K562 (cell line): ENCODE data around the gene IPO9. TPM values are rescaled to one million over a fixed set of nuclear protein-coding genes. Genes with fewer than 3 reads are reported as not detected.
A peak's percentile ranks its signal among the peaks of the same experiment; 100 is the strongest.

Experiments
- ATAC-seq: fragments of 200-7000 bp; cut with Tn5 transposase; 3 replicates; pipeline ENCODE4 v1.9.1; 2020; ENCODE audit warnings: moderate library complexity
- BruUV-seq: library from RNA; stranded (reverse); fragments of 400-500 nt; replicated peaks from 2 replicates; lab custom pipeline; 2021; lab: Mats Ljungman, UMichigan
- CTCF ChIA-PET: fragments of 300-600 bp; formaldehyde crosslinking; extraction: SDS; loops from one replicate; lab custom pipeline; 2021; ENCODE audit warnings: low intra/inter-chr PET ratio; lab: Yijun Ruan, JAX
- POLR2A ChIA-PET: fragments of 300-600, 350-650 bp; sonication (Branson Sonifier 250); formaldehyde crosslinking; extraction: SDS; loops from one replicate; lab custom pipeline; 2021; ENCODE audit warnings: antibody characterized with exemption, inconsistent platforms; lab: Yijun Ruan, JAX
- DNase-seq, 4 experiments: peaks; one replicate each; pipeline versions ENCODE4 v3.0.0 to v3.0.0-alpha.2; 2011 to 2018; ENCODE audit warnings: low spot score in 3 of 4, mixed read lengths in 3 of 4; ENCODE audit errors: extremely low read depth in 1 of 4
- FAIRE-seq: peaks from 2 replicates; lab custom pipeline; 2011; peaks lifted over from hg19 to GRCh38; lab: Jason Lieb, UNC
- H2AFZ ChIP-seq: 2 replicates; pipeline ENCODE4 v1.6.0; 2011; ENCODE audit warnings: low read depth, low read length, control low read depth, inconsistent platforms
- H3K27ac ChIP-seq: fragments of 200-600 bp; 3 replicates; pipeline ENCODE4 v1.8.0; 2011; ENCODE audit warnings: low read depth, mild to moderate bottlenecking, control low read depth, inconsistent platforms, low read length, moderate library complexity, mixed read lengths; ENCODE audit errors: extremely low read depth
- H3K27me3 ChIP-seq, 2 experiments: fragments of 300-600 bp in 1 of 2; 2 replicates in 1 of 2; 3 replicates in 1 of 2; pipeline versions ENCODE4 v1.6.0 to v1.8.0; 2011; ENCODE audit warnings: inconsistent platforms in 2 of 2, low read length in 2 of 2, mild to moderate bottlenecking in 1 of 2, mixed read lengths in 1 of 2, moderate library complexity in 1 of 2; ENCODE audit not compliant: control insufficient read depth in 2 of 2, insufficient read depth in 2 of 2
- H3K36me3 ChIP-seq: fragments of 300-600 bp; 3 replicates; pipeline ENCODE4 v1.8.0; 2011; ENCODE audit warnings: mild to moderate bottlenecking, low read length, inconsistent platforms; ENCODE audit not compliant: control insufficient read depth, insufficient read depth
- H3K4me1 ChIP-seq, 2 experiments: fragments of 200-600 bp in 1 of 2; replicated peaks in 1 of 2; 2 replicates in 1 of 2; 3 replicates in 1 of 2; pipeline versions ENCODE4 v1.5.1 to v1.8.0; 2011; ENCODE audit warnings: inconsistent platforms in 2 of 2, low read length in 2 of 2, mild to moderate bottlenecking in 1 of 2, mixed read lengths in 1 of 2, moderate library complexity in 1 of 2; ENCODE audit not compliant: control insufficient read depth in 2 of 2, insufficient read depth in 2 of 2
- H3K4me2 ChIP-seq: 2 replicates; pipeline ENCODE4 v1.6.1; 2011; ENCODE audit warnings: low read length, control low read depth, inconsistent platforms, mixed read lengths; ENCODE audit not compliant: insufficient read depth
- H3K4me3 ChIP-seq: fragments of 200-600 bp; sonication (generic), shearing (Covaris generic); 2 replicates; pipeline ENCODE4 v1.5.1; 2016; ENCODE audit warnings: control low read depth, inconsistent platforms
- H3K79me2 ChIP-seq: fragments of 200-600 bp; 3 replicates; pipeline ENCODE4 v1.8.0; 2011; ENCODE audit warnings: low read length, inconsistent platforms; ENCODE audit not compliant: control insufficient read depth, insufficient read depth
- H3K9ac ChIP-seq, 2 experiments: 2 replicates each; pipeline versions ENCODE4 v1.6.0 to v1.6.1; 2011; ENCODE audit warnings: low read depth in 2 of 2, low read length in 2 of 2, control low read depth in 1 of 2, inconsistent platforms in 1 of 2, mild to moderate bottlenecking in 1 of 2, mixed read lengths in 1 of 2; ENCODE audit not compliant: insufficient read depth in 1 of 2
- H3K9me1 ChIP-seq: one replicate; pipeline ENCODE4 v1.6.0; 2011; ENCODE audit warnings: inconsistent platforms, mild to moderate bottlenecking, low read length, moderate library complexity; ENCODE audit not compliant: control insufficient read depth, insufficient read depth
- H3K9me3 ChIP-seq: replicated peaks from 2 replicates; pipeline ENCODE4 v1.5.1; 2011; ENCODE audit warnings: low read depth, low read length, inconsistent platforms; ENCODE audit not compliant: control insufficient read depth, insufficient read depth
- H4K20me1 ChIP-seq: replicated peaks from 2 replicates; pipeline ENCODE4 v1.6.1; 2011; ENCODE audit warnings: low read length, inconsistent platforms, mixed read lengths; ENCODE audit not compliant: control insufficient read depth, insufficient read depth
- LEF1 ChIP-seq: fragments of 450-650 bp; IDR thresholded peaks from 2 replicates; pipeline ENCODE4 v1.6.1; 2016; ENCODE audit warnings: mild to moderate bottlenecking
- RAD21 ChIP-seq, 2 experiments: fragments of 250-450 bp in 1 of 2; fragments of 450-650 bp in 1 of 2; sonication (Bioruptor Pico) in 1 of 2; formaldehyde crosslinking in 1 of 2; IDR thresholded peaks in 1 of 2; conservative IDR thresholded peaks in 1 of 2; 2 replicates each; pipeline versions ENCODE4 v1.4.0 to v1.8.0; 2020 to 2022; ENCODE audit warnings: mild to moderate bottlenecking in 2 of 2, moderate library complexity in 1 of 2
- RFX5 ChIP-seq: IDR thresholded peaks from 2 replicates; pipeline ENCODE4 v1.6.1; 2011; ENCODE audit warnings: low read depth, mild to moderate bottlenecking, improper control_type of control experiment, low read length
- SAFB ChIP-seq: fragments of 200-400 bp; formaldehyde crosslinking; IDR thresholded peaks from 2 replicates; pipeline ENCODE4 v1.6.1; 2017; ENCODE audit warnings: low read depth, low read length, borderline replicate concordance
- ZC3H8 ChIP-seq: fragments of 450-650 bp; IDR thresholded peaks from 2 replicates; pipeline ENCODE4 v1.6.1; 2017
- WGBS: fragments of 100-300 bp; shearing (Covaris generic); methylation state at CpG from one replicate; pipeline ENCODE4 v1.1.6; 2016; ENCODE audit warnings: low coverage, mixed read lengths; ENCODE audit not compliant: insufficient coverage; ENCODE audit errors: missing lambda C conversion rate; 5-methylcytosine and 5-hydroxymethylcytosine counted together
- in situ Hi-C: fragments of 300-500 bp; cut with MboI; formaldehyde crosslinking; loops from 4 replicates; pipeline ENCODE4 v1.15.0; 2018; ENCODE audit warnings: inconsistent platforms, mixed read lengths
- intact Hi-C: fragments of 100-400 bp; cut with micrococcal nuclease; formaldehyde crosslinking; loops from 2 replicates; pipeline ENCODE4 v1.14.2; 2022
- polyA plus RNA-seq, 8 experiments: library from polyadenylated mRNA; depleted of rRNA in 4 of 8; stranded (reverse) in 5 of 8; unstranded in 3 of 8; fragments of >200 nt; fragmentation: Nextera tagmentation in 2 of 8; fragmentation: Illumina TruSeq in 1 of 8; extraction: Ambion mirVana in 2 of 8; extraction: Trizol in 1 of 8; gene quantifications; 2 replicates each; pipeline versions ENCODE4 v1.2.1 to v1.2.3, GENCODE V29; 2011 to 2014; ENCODE audit warnings: inconsistent platforms in 1 of 8, missing spikeins in 1 of 8
- total RNA-seq, 7 experiments: library from RNA; depleted of rRNA in 6 of 7; stranded (reverse); fragments of >200 nt in 6 of 7; fragmentation: Illumina TruSeq in 2 of 7; extraction: Trizol in 2 of 7; gene quantifications; 2 replicates each; pipeline versions ENCODE4 v1.2.1 to v1.2.3, GENCODE V29; 2011 to 2021; ENCODE audit warnings: low replicate concordance in 1 of 7
- TF ChIP-seq, protein P1 (sequence below), 3 experiments: IDR thresholded peaks in 2 of 3; conservative IDR thresholded peaks in 1 of 3; 2 replicates each; pipeline ENCODE4 v1.5.1; 2011 to 2012; ENCODE audit warnings: low read length in 3 of 3, mild to moderate bottlenecking in 3 of 3, control low read depth in 2 of 3, improper control_type of control experiment in 1 of 3, inconsistent platforms in 1 of 3, low read depth in 1 of 3, mixed read lengths in 1 of 3, moderate library complexity in 1 of 3; ENCODE audit not compliant: insufficient read depth in 2 of 3
- TF ChIP-seq, protein P2 (sequence below): sonication (generic); formaldehyde crosslinking; IDR thresholded peaks from 2 replicates; pipeline ENCODE4 v1.9.0; 2022; ENCODE audit warnings: mild to moderate bottlenecking, missing genetic modification reagents

IPO9 gene
- total and polyA plus RNA-seq, 9 of the 15 experiments (the other 6 are each of a cell fraction or from before 2014, with no cell fraction given) = 27.9 to 78.6 (median 43.9) TPM

DNA sequence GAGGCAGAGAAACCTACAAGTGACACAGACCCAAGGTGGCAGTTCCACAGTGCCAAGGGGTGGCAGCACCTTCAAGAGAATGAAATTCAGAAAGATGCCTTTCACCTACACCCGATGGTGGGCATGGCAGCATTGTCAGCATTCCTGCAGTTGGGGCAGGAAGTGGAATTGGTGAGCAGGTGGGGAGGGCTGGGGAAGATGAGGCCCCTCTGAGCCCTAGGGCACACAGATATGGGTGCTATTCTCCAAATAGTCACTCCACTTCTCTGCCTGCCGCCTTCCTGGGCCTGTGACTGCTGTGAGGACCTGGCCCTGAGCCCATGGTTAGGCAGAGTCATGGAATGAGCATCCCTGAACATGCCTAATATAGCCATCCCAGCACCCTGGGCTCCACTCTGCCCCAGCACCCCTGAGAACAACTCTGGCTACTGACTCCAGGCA lies 68.0 kb downstream of the IPO9 start:
- peaks cover 0 to 21% of the 10 kb centered on the region in 2 experiments; a peak in 3 of 5 replicates for H3K27me3 ChIP-seq
- peak in 1 of 2 experiments; percentile 36; a peak in 2 of 4 replicates for TF ChIP-seq RAD21 (CRISPR knock-in tag; conservative IDR thresholded peaks at IDR 0.05 in 1 of 2, IDR thresholded peaks at IDR 0.05 in 1 of 2)
- TF ChIP-seq ZC3H8 = no peak
- no peak for TF ChIP-seq RFX5
- TF ChIP-seq, protein P1, sequence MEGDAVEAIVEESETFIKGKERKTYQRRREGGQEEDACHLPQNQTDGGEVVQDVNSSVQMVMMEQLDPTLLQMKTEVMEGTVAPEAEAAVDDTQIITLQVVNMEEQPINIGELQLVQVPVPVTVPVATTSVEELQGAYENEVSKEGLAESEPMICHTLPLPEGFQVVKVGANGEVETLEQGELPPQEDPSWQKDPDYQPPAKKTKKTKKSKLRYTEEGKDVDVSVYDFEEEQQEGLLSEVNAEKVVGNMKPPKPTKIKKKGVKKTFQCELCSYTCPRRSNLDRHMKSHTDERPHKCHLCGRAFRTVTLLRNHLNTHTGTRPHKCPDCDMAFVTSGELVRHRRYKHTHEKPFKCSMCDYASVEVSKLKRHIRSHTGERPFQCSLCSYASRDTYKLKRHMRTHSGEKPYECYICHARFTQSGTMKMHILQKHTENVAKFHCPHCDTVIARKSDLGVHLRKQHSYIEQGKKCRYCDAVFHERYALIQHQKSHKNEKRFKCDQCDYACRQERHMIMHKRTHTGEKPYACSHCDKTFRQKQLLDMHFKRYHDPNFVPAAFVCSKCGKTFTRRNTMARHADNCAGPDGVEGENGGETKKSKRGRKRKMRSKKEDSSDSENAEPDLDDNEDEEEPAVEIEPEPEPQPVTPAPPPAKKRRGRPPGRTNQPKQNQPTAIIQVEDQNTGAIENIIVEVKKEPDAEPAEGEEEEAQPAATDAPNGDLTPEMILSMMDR (IDR thresholded peaks at IDR 0.05 in 2 of 3, conservative IDR thresholded peaks at IDR 0.05 in 1 of 3; ENCODE audit: insufficient read depth in 2 of 3, low read depth in 1 of 3, low read length in 3 of 3) = peak in 2 of 3 experiments; percentile 26 to 45; a peak in 3 of 6 replicates
- TF ChIP-seq LEF1 = no peak
- TF ChIP-seq, protein P2, sequence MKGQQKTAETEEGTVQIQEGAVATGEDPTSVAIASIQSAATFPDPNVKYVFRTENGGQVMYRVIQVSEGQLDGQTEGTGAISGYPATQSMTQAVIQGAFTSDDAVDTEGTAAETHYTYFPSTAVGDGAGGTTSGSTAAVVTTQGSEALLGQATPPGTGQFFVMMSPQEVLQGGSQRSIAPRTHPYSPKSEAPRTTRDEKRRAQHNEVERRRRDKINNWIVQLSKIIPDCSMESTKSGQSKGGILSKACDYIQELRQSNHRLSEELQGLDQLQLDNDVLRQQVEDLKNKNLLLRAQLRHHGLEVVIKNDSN (CRISPR knock-in tag) = 0 out of 2 replicates have a peak, but pooled peaks have one; percentile 7
- no peak for TF ChIP-seq SAFB
- H3K79me2 ChIP-seq = no peaks in the 10 kb centered on the region
- H3K4me2 ChIP-seq = no peak overlapping the region
- H2AFZ ChIP-seq = no peak overlapping the region
- no peak overlapping the region for H3K4me3 ChIP-seq
- DNase-seq (no peak), FAIRE-seq (no peak), ATAC-seq (no peak)
- no peaks in the 10 kb centered on the region; the same call in 1 of the 2 replicates for H4K20me1 ChIP-seq
- intact Hi-C loops (loop anchor here (1.0 to 2.0 kb wide), 4 partner anchors 48 to 238 kb away; no protein-coding TSS in a partner anchor), in situ Hi-C loops (no loop called here)
- ChIA-PET POLR2A (interaction anchor here (0.7 to 3.0 kb wide), 4 partner anchors 9 to 65 kb away, joined by 3 to 12 read pairs (median 6); no protein-coding TSS in a partner anchor), CTCF (interaction anchor here (1.3 to 5.3 kb wide), 3 partner anchors 75 to 222 kb away, joined by 6 to 117 read pairs (median 26); no protein-coding TSS in a partner anchor)
- no TSS peak for BruUV-seq
- 58% methylated on average over 2 of the region's 2 CpGs for WGBS
- no peaks in the 10 kb centered on the region for H3K9me1 ChIP-seq
- H3K36me3 ChIP-seq = no peaks in the 10 kb centered on the region
- peak overlapping the region in 1 of 2 experiments; percentile 8; a peak in 2 of 4 replicates for H3K9ac ChIP-seq
- no peak overlapping the region for H3K27ac ChIP-seq
- H3K4me1 ChIP-seq = peaks cover 3 to 8% of the 10 kb centered on the region in 2 experiments; a peak in 2 of 5 replicates
- no peaks in the 10 kb centered on the region for H3K9me3 ChIP-seq
